ENCODE data around the gene UCP2. TPM values are rescaled to one million over a fixed set of nuclear protein-coding genes. Genes with fewer than 3 reads are reported as not detected.

The UCP2 gene
- total and polyA plus RNA-seq, 9 of the 15 experiments (the other 6 are each of a cell fraction or from before 2014, with no cell fraction given) = 19.2 to 216 (median 87.9) TPM

DNA sequence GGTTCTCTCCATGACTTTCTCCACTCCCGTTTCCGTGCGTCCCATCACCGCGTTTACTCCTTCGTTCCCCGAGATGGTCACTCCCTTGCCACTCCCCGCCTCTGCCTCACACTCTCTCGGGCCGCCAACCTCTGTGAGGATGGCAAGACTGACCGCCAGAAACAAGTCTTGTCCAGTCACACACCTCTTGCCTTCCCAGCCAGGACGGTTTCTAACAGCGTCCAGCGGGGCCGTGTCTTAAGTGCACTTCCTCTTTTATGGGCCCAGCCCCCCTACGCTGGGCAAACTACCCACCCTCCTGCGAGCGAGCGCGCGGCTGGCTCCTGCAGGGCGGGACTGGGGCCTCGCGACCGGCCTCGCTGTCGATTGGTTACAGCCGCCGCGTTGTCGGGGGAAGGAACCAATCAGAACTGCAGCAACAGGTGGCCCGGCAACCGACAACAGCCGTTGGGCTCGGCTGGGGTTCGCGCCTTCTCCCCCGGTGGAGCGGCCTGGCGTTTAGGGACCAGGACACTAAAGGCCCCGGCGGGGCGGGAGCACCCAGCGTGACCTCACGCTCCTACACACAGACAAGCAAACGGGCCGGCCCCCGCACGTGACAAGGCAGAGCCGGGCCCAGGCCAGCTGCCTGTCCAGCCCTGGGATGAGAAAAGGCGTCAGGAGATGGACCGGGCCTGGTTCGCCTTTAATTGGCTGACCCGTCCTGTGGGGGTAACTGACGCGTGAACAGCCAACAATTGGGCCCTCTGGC, 522 bp upstream of the UCP2 start (continued):
- TF ChIP-seq RNF2 (IDR thresholded peaks at IDR 0.05) (peak; percentile 55), MBD2 (IDR thresholded peaks at IDR 0.05; ENCODE audit: borderline replicate concordance, low read depth) (peak; percentile 84), U2AF1 (optimal IDR thresholded peaks at IDR 0.05; ENCODE audit: low read depth, low read length) (no peak), OTX1 (CRISPR knock-in tag; IDR thresholded peaks at IDR 0.05) (peak; percentile 95), PHF21A (IDR thresholded peaks at IDR 0.05; ENCODE audit: borderline replicate concordance, low read depth) (peak; percentile 94; the same call in 1 of the 2 replicates), BDP1 (IDR thresholded peaks at IDR 0.05; ENCODE audit: insufficient read depth, insufficient read length) (no peak), STAT5A (IDR thresholded peaks at IDR 0.05; ENCODE audit: borderline replicate concordance, low read length) (no peak), ZNF644 (tag; IDR thresholded peaks at IDR 0.05; ENCODE audit: low read depth) (no peak), KAT8 (IDR thresholded peaks at IDR 0.05; ENCODE audit: low read depth) (no peak), NCOA2 (IDR thresholded peaks at IDR 0.05; ENCODE audit: partially characterized antibody in 2 of 2) (no peak), BMI1 (IDR thresholded peaks at IDR 0.05; ENCODE audit: low read length) (no peak), CC2D1A (IDR thresholded peaks at IDR 0.05) (peak; percentile 72), GATA2 (CRISPR knock-in tag; IDR thresholded peaks at IDR 0.05) (no peak), ZNF431 (CRISPR knock-in tag; IDR thresholded peaks at IDR 0.05) (peak; percentile 76)
- TF ChIP-seq, protein P1, sequence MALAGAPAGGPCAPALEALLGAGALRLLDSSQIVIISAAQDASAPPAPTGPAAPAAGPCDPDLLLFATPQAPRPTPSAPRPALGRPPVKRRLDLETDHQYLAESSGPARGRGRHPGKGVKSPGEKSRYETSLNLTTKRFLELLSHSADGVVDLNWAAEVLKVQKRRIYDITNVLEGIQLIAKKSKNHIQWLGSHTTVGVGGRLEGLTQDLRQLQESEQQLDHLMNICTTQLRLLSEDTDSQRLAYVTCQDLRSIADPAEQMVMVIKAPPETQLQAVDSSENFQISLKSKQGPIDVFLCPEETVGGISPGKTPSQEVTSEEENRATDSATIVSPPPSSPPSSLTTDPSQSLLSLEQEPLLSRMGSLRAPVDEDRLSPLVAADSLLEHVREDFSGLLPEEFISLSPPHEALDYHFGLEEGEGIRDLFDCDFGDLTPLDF (CRISPR knock-in tag; IDR thresholded peaks at IDR 0.05) = peak; percentile 98
- TF ChIP-seq, protein P2, sequence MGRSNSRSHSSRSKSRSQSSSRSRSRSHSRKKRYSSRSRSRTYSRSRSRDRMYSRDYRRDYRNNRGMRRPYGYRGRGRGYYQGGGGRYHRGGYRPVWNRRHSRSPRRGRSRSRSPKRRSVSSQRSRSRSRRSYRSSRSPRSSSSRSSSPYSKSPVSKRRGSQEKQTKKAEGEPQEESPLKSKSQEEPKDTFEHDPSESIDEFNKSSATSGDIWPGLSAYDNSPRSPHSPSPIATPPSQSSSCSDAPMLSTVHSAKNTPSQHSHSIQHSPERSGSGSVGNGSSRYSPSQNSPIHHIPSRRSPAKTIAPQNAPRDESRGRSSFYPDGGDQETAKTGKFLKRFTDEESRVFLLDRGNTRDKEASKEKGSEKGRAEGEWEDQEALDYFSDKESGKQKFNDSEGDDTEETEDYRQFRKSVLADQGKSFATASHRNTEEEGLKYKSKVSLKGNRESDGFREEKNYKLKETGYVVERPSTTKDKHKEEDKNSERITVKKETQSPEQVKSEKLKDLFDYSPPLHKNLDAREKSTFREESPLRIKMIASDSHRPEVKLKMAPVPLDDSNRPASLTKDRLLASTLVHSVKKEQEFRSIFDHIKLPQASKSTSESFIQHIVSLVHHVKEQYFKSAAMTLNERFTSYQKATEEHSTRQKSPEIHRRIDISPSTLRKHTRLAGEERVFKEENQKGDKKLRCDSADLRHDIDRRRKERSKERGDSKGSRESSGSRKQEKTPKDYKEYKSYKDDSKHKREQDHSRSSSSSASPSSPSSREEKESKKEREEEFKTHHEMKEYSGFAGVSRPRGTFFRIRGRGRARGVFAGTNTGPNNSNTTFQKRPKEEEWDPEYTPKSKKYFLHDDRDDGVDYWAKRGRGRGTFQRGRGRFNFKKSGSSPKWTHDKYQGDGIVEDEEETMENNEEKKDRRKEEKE (IDR thresholded peaks at IDR 0.05; ENCODE audit: borderline replicate concordance in 1 of 2, control insufficient read depth in 1 of 2, low read depth in 2 of 2, low read length in 1 of 2) = no peak; a peak in 1 of 4 replicates
- TF ChIP-seq, protein P3, sequence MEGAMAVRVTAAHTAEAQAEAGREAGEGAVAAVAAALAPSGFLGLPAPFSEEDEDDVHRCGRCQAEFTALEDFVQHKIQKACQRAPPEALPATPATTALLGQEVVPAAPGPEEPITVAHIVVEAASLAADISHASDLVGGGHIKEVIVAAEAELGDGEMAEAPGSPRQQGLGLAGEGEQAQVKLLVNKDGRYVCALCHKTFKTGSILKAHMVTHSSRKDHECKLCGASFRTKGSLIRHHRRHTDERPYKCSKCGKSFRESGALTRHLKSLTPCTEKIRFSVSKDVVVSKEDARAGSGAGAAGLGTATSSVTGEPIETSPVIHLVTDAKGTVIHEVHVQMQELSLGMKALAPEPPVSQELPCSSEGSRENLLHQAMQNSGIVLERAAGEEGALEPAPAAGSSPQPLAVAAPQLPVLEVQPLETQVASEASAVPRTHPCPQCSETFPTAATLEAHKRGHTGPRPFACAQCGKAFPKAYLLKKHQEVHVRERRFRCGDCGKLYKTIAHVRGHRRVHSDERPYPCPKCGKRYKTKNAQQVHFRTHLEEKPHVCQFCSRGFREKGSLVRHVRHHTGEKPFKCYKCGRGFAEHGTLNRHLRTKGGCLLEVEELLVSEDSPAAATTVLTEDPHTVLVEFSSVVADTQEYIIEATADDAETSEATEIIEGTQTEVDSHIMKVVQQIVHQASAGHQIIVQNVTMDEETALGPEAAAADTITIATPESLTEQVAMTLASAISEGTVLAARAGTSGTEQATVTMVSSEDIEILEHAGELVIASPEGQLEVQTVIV (CRISPR knock-in tag; IDR thresholded peaks at IDR 0.05; ENCODE audit: borderline replicate concordance) = no peak
- TF ChIP-seq, protein P4, sequence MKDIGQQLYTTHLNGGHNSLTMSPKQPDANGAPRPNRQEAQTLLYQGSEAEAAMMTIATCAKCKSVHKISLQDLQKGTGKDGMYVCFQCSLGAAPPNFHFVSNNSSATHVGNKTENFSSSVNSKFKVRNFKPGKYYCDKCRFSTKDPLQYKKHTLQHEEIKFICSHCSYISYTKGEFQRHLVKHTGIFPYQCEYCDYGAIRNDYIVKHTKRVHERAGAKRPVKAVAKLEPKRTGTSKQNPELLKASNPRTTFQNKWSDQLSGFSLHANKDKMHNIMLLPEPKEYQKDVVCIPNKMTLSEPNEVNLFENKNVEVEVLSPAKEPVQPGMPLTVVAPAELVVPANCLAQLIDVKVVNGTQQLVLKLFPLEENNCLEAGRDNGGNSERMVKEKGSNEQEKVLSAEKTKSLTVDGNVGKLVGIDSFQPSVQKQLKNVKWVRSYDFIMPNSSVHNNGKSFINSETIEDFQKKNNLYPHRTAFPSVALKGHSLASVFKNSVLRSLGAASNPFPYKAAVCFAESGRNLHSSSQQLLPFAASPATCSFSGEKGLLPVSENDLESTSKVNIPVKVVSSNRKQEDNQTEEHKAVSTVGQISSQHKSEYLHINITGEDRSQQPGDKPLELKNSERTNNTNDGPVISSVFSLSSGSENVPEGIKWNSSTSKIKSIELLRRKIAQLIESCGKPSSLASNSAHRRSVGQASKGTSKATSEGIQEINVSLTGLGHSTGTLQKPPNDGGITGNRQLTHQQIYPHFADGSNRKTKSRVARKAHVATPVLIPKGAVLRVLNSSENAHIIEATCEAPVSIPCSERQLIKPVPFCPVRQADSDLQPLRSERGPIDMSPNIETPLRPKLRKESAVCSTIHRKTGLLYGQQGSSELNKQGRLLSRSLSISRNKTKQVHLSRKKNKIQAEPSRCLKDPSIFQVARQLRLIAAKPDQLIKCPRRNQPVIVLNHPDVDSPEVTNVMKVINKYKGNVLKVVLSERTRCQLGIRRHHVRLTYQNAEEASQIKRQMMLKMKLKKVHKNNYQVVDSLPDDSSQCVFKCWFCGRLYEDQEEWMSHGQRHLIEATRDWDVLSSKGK (CRISPR knock-in tag; IDR thresholded peaks at IDR 0.05) = no peak

All from K562 (cell line).